ENCODE results near the gene RHOU. TPM values are rescaled to one million over a fixed set of nuclear protein-coding genes. Genes with fewer than 3 reads are reported as not detected.

Gene RHOU
- total RNA-seq, 4 donors from 2014 or later = 5.5 to 8.9 (median 6.1) TPM

DNA sequence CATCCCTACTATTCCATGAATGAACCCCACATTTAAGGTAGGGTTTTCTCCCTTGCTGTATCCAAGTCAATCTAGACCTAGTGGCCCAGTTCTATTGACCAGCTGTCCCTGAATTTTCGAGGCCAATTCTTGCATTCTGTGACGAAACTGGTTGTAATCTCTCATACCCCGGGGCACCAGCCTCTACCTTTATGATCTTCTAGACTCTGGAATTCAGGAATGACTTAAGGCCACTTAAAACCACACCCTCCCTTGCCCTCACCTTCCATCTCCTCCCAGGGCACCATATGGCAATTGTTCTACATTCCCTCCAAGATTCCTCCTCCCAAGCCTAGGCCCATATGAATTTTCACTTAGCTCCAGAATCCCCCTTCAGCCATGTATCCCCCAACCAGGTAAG lies 48.9 kb downstream of the RHOU start:
- H3K4me3 ChIP-seq = no peak overlapping the region

DNA sequence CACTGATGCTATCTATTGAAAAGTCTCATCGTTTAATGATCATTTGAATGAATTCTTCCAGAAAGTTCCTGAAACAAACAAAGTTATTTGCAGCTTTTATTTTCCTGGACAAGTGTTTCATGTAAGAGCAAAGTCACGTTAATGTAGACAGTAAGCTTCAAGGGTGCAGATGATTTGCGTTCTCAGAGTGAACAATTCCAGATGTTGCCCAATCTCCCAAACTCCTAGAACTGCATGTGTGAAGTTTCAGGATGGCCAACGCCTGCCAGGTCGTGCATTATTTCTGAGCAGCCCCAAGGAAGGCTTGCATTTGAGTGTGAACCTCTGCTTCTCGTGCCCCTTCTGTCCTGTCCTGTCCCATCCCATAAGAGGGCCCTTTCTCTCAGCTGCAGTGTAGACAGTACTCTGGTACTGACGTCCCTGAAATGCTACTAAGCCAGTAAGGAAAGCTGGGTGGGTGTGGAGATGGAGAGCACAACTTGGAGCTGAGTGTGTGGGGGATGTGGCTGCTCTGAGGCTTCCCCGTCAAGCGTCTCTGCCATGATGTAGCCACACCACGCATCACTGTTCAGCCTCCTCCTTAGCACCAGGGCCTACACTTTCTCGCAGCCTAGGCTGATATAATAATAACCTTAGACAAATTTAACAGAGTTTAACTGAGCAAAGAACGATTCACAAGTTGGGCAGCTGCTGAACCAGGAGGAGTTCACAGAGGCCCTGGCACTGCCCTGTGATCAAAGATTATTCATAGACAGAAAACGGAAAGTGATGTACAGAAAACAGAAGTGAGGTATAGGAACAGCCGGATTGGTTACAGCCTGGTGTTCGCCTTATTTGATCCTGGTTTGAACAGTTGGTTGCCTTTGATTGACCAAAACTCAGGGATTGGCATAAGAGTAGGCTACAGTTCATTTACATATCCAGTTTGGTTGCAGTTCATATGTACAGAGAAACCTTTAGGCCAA lies 50.4 kb downstream of the RHOU start:
- Histone ChIP-seq H3K27me3 (no peaks in the 10 kb centered on the region), H3K36me3 (no peaks in the 10 kb centered on the region), H3K27ac (no peak overlapping the region), H3K4me1 (no peaks in the 10 kb centered on the region), H3K9me3 (no peaks in the 10 kb centered on the region), H3K4me3 (no peak overlapping the region)
- DNase-seq (ENCODE audit: low spot score in 2 of 2) = no peak
- 78% methylated on average over 15 of the region's 15 CpGs for WGBS
- TF ChIP-seq, protein P1, sequence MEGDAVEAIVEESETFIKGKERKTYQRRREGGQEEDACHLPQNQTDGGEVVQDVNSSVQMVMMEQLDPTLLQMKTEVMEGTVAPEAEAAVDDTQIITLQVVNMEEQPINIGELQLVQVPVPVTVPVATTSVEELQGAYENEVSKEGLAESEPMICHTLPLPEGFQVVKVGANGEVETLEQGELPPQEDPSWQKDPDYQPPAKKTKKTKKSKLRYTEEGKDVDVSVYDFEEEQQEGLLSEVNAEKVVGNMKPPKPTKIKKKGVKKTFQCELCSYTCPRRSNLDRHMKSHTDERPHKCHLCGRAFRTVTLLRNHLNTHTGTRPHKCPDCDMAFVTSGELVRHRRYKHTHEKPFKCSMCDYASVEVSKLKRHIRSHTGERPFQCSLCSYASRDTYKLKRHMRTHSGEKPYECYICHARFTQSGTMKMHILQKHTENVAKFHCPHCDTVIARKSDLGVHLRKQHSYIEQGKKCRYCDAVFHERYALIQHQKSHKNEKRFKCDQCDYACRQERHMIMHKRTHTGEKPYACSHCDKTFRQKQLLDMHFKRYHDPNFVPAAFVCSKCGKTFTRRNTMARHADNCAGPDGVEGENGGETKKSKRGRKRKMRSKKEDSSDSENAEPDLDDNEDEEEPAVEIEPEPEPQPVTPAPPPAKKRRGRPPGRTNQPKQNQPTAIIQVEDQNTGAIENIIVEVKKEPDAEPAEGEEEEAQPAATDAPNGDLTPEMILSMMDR (IDR thresholded peaks at IDR 0.05) = no peak
- no peak for TF ChIP-seq POLR2A (IDR thresholded peaks at IDR 0.05)
- no peak for TF ChIP-seq POLR2AphosphoS5 (IDR thresholded peaks at IDR 0.05)
- no peak for TF ChIP-seq EP300 (IDR thresholded peaks at IDR 0.05)

More for the DNA sequence above, 48.9 kb downstream of the RHOU start:
- DNase-seq (ENCODE audit: low spot score in 2 of 2) = no peak
- no peaks in the 10 kb centered on the region for H3K4me1 ChIP-seq
- H3K27me3 ChIP-seq = no peaks in the 10 kb centered on the region
- no peaks in the 10 kb centered on the region for H3K9me3 ChIP-seq
- H3K27ac ChIP-seq = no peak overlapping the region
- 86% methylated on average over 3 of the region's 3 CpGs for WGBS
- no peaks in the 10 kb centered on the region for H3K36me3 ChIP-seq
- TF ChIP-seq POLR2AphosphoS5 (IDR thresholded peaks at IDR 0.05) (no peak), POLR2A (IDR thresholded peaks at IDR 0.05) (no peak), EP300 (IDR thresholded peaks at IDR 0.05) (no peak)
- TF ChIP-seq, protein P1 (IDR thresholded peaks at IDR 0.05) = no peak

DNA sequence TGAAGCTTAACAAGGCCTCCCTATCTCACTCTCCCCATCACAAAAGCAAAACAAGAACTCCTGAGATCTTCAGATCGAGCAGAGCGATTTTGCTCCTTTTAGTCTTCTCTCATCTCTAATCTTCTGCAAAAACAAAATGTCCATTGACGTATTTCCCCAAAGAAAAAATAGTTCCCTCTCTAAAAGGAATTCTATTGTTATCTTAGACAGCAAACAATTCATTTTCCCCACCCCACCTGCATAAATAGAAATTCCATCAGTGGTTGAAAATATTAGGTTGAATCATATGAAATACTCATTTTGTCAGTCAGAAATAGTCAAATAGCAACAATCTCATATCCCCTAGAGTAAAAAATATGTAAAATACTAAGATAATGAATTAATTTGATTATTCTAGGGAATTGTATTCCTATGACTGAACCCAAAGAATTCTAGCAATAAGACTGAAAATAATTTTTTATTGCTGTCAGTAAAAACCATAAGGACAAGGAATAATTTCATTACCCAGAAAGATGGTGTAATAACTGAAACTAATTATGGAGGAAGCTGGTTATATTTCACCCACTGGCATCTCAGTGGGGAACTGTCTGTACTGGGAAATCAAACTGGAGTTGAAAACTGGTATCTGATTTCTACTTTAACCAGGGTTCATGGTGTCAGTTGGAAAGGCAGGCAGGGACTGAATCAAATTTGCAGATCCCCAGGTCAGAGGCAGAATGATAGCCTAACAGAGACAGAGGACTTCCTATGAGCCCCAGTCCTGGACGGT lies 51.3 kb downstream of the RHOU start:
- WGBS = 97% methylated on average over 4 of the region's 4 CpGs
- no peak for DNase-seq (ENCODE audit: low spot score in 2 of 2)

DNA sequence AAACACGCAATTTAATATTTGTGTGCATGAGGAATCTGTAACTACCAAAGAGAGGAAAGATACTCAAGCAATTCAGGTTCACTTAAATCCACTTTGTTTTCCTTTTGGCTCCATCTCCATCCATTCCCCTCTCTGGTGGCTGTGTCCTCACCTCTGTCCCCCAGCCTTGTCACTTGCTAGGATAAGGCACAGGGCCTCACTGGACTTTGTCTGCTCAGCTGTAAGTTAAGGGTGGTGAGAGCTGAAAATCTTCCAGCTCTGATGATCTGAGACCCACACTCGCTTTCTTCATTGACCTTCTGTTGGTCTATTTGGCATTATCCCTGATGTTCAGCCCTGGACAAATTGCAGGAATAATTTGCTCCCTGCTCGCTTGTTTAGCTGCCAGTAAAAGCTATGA lies 56.5 kb downstream of the RHOU start:
- H3K36me3 ChIP-seq = no peaks in the 10 kb centered on the region
- no peak overlapping the region for H3K27ac ChIP-seq
- no peak overlapping the region for H3K4me3 ChIP-seq
- DNase-seq (ENCODE audit: low spot score in 2 of 2) = no peak
- H3K4me1 ChIP-seq = no peaks in the 10 kb centered on the region
- no peaks in the 10 kb centered on the region for H3K9me3 ChIP-seq
- 96% methylated on average over 3 of the region's 3 CpGs for WGBS
- no peaks in the 10 kb centered on the region for H3K27me3 ChIP-seq
- TF ChIP-seq, protein P1 (IDR thresholded peaks at IDR 0.05) = no peak
- no peak for TF ChIP-seq EP300 (IDR thresholded peaks at IDR 0.05)
- no peak for TF ChIP-seq POLR2AphosphoS5 (IDR thresholded peaks at IDR 0.05)
- TF ChIP-seq POLR2A (IDR thresholded peaks at IDR 0.05) = no peak

More for the DNA sequence above, 51.3 kb downstream of the RHOU start:
- Histone ChIP-seq H3K36me3 (no peaks in the 10 kb centered on the region), H3K9me3 (no peaks in the 10 kb centered on the region), H3K27ac (no peak overlapping the region), H3K27me3 (no peaks in the 10 kb centered on the region), H3K4me3 (no peak overlapping the region), H3K4me1 (no peaks in the 10 kb centered on the region)
- TF ChIP-seq, protein P1 (IDR thresholded peaks at IDR 0.05) = no peak
- TF ChIP-seq EP300 (IDR thresholded peaks at IDR 0.05) = no peak
- TF ChIP-seq POLR2A (IDR thresholded peaks at IDR 0.05) = no peak

DNA sequence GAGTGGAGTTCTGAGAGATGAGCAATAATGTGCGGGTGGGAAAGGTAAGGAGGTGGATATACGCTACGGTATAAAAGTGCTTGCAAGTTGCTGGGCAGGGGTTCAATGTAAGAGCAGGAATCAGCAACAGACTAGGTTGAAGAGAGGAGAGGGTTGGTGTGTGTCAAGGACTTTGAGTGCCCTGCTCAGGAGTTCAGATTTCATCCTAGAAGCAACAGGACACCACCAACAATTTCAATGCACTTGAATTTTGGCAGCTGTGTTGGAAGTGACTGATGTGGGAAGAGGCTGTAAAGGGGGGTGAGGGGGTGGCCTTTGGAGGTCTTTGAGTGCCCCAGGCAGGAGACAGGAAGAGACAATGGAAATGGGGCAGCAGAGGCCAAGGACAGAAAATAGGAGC lies 57.3 kb downstream of the RHOU start:
- no peaks in the 10 kb centered on the region for H3K36me3 ChIP-seq
- 96% methylated on average over 3 of the region's 3 CpGs for WGBS
- H3K4me1 ChIP-seq = no peaks in the 10 kb centered on the region
- H3K27me3 ChIP-seq = no peaks in the 10 kb centered on the region
- H3K4me3 ChIP-seq = no peak overlapping the region
- DNase-seq (ENCODE audit: low spot score in 2 of 2) = no peak
- no peak overlapping the region for H3K27ac ChIP-seq
- H3K9me3 ChIP-seq = no peaks in the 10 kb centered on the region
- TF ChIP-seq, protein P1 (IDR thresholded peaks at IDR 0.05) = no peak
- no peak for TF ChIP-seq EP300 (IDR thresholded peaks at IDR 0.05)
- no peak for TF ChIP-seq POLR2AphosphoS5 (IDR thresholded peaks at IDR 0.05)
- no peak for TF ChIP-seq POLR2A (IDR thresholded peaks at IDR 0.05)
